Measurements from ENCODE around the gene LMTK2.

DNA sequence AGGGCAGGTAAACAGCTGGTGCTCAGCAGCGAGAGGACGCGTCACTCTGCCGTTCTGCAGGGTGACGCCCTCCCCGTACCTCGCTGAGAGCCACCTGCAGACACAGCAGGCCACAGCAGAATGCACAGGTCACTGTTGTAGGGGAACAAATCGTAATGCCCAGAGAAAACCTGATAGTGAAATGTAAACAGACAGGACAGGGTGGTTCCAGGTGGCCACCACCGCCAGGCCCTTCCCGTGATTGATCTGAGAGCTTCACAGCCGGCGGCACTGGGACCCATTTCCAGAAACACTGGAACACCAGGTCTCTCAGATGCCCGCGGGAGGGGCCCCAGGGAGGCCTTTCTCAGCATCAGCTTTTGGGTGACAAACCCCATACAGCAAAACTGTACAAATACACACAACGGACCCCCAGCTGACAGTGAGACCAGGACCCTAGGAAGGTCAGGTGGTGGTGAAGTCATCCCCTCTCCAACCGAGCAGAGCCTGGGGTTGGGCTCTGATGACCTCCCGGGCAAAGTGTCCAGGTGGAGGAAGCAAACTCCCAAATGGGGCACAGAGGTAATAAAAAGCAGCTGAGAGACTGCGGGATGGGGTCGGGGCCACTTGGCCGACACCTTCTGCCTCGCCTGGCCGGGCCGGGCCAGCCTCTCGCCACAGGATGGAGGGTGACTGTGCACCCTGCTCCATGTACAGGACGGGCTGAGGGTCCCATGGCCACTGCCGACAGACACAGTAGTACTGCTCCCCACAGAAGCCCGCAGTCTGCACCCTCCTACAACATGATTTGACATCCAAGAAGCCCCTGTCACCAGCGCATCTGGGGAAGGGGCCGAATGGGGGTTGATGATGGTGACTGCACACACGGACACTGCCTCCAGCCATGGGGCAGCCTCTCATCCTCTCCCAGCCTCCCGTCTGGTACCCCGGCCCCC, 109.2 kb downstream of the LMTK2 start:
- TF ChIP-seq POLR2A (IDR thresholded peaks at IDR 0.05; ENCODE audit: low read length) (no peak), GATA1 (IDR thresholded peaks at IDR 0.05; ENCODE audit: low read depth, low read length) (no peak)
